ENCODE results near the gene RGPD8. TPM values are rescaled to one million over a fixed set of nuclear protein-coding genes. Genes with fewer than 3 reads are reported as not detected.

Gene RGPD8
- total and polyA plus RNA-seq, 9 donors = 0.70 to 23.5 (median 15.7) TPM

DNA sequence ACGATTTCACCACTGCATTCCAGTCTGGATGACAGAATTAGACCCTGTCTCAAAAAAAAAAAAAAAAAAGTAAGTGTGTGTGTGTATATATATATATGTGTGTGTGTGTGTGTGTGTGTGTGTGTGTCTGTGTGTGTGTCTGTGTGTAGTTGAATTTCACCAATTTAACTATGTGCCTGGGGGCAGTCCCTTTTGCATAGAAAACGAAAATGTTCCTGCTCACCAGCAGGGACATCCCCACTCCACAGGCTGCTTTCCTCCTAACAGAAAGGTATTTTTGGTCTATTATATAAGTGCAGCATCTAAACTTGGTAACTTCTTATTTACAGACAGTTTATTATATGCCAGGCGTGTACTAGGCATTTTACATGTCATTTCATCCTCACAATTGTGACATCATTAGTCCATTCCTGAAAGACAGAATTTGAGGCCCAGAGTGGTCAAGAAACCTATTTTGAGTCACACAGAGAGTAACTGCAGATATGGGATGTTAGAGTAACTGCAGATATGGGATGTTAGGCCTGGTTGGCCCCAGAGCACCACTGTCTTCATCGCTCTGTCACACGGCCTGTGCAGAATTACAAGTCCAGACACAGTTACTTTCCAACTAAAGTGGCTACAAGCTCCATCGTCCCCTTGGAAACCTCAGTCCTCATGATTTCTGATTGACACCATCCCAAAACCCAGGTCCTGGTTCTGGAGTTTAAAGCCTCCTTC, 39.3 kb upstream of the RGPD8 start:
- no peaks in the 10 kb centered on the region for H3K27me3 ChIP-seq
- no peak for DNase-seq
- H3K4me3 ChIP-seq = no peak overlapping the region
- H3K9me3 ChIP-seq = no peaks in the 10 kb centered on the region
- TF ChIP-seq CTCF (IDR thresholded peaks at IDR 0.05) (no peak), EP300 (IDR thresholded peaks at IDR 0.05) (no peak), POLR2A (IDR thresholded peaks at IDR 0.05) (no peak)
- no peak overlapping the region for H3K27ac ChIP-seq
- intact Hi-C loops (cut with DNase I) = no loop called here
- H3K36me3 ChIP-seq = no peaks in the 10 kb centered on the region
- 87 to 93% (median 89%) methylated on average over 6 of the region's 6 CpGs for WGBS, 3 donors
- no peaks in the 10 kb centered on the region for H3K4me1 ChIP-seq (ENCODE audit: insufficient read depth)

DNA sequence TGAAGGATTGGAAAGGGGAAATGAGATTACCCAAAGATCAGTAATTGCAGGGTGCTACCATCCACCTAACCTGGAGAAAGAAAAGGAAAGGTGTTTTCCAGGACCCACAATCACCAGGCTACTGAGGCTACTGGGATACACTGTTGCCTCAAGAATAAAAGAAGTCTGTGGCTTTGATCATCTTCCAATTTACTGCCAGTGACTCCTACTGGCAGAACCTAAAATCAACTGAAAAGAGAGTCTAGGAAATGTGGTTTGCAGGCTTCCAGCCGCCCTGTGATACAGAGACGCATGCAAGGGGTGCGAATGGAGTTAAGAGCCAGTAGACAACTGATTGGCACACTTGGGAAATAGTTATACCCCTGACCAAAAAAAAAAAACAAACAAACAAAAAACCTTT, 31.9 kb upstream of the RGPD8 start:
- 60 to 72% (median 66%) methylated on average over 3 of the region's 3 CpGs for WGBS, 3 donors

GRCh38 chr2:112463256-112463655, 29.8 kb upstream of the RGPD8 start:
- Histone ChIP-seq H3K36me3 (no peaks in the 10 kb centered on the region), H3K4me3 (no peak overlapping the region), H3K4me1 (ENCODE audit: insufficient read depth) (no peaks in the 10 kb centered on the region), H3K9me3 (no peaks in the 10 kb centered on the region), H3K27ac (no peak overlapping the region), H3K27me3 (no peaks in the 10 kb centered on the region)
- WGBS, 3 donors = 85 to 95% (median 94%) methylated on average over 1 of the region's 1 CpG
- DNase-seq = no peak
- intact Hi-C loops (cut with DNase I) = loop anchor here in 1 of 4 donors (10.0 kb wide), 1 partner anchor 128 kb away; no protein-coding TSS in a partner anchor
- no peak for TF ChIP-seq POLR2A (IDR thresholded peaks at IDR 0.05)
- no peak for TF ChIP-seq EP300 (IDR thresholded peaks at IDR 0.05)
- TF ChIP-seq CTCF (IDR thresholded peaks at IDR 0.05) = no peak

More for the DNA sequence above, 31.9 kb upstream of the RGPD8 start:
- intact Hi-C loops (cut with DNase I) = loop anchor here in 1 of 4 donors (10.0 kb wide), 1 partner anchor 131 kb away; no protein-coding TSS in a partner anchor
- DNase-seq = no peak
- H3K27ac ChIP-seq = no peak overlapping the region
- H3K36me3 ChIP-seq = no peaks in the 10 kb centered on the region
- no peaks in the 10 kb centered on the region for H3K9me3 ChIP-seq
- no peaks in the 10 kb centered on the region for H3K4me1 ChIP-seq (ENCODE audit: insufficient read depth)
- no peaks in the 10 kb centered on the region for H3K27me3 ChIP-seq
- no peak for TF ChIP-seq POLR2A (IDR thresholded peaks at IDR 0.05)
- TF ChIP-seq EP300 (IDR thresholded peaks at IDR 0.05) = no peak
- TF ChIP-seq CTCF (IDR thresholded peaks at IDR 0.05) = no peak
- no peak overlapping the region for H3K4me3 ChIP-seq

DNA sequence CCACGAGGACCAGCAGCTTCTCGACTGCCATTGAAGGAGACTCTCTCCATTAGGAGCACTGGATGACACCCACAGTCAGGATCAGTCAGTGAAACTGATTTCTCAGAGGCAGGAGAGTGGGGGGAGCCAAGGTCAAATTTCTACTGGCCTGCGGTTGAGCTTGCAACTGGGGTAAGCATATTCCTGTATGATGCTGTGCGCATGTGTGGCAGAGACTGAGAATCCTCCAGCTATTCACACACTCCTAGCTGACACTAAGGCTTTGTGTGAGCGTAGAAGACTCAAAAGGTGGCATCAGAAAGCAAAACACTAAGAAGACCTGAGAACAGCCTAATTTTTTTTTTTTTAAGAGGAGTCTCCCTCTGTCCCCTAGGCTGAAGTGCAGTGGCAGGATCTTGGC, 28.7 kb upstream of the RGPD8 start:
- WGBS, 3 donors = 75 to 80% (median 76%) methylated on average over 5 of the region's 5 CpGs
- intact Hi-C loops (cut with DNase I) = loop anchor here in 1 of 4 donors (10.0 kb wide), 1 partner anchor 127 kb away; no protein-coding TSS in a partner anchor
- Histone ChIP-seq H3K36me3 (no peaks in the 10 kb centered on the region), H3K4me3 (no peak overlapping the region), H3K27ac (no peak overlapping the region), H3K9me3 (no peaks in the 10 kb centered on the region), H3K27me3 (no peaks in the 10 kb centered on the region), H3K4me1 (ENCODE audit: insufficient read depth) (no peaks in the 10 kb centered on the region)
- no peak for DNase-seq
- no peak for TF ChIP-seq EP300 (IDR thresholded peaks at IDR 0.05)
- no peak for TF ChIP-seq CTCF (IDR thresholded peaks at IDR 0.05)

Measured in ovary (tissue), 9 donors.